HCT116 (cell line): ENCODE measurements around the gene CFAP97D2. TPM values are rescaled to one million over a fixed set of nuclear protein-coding genes. Genes with fewer than 3 reads are reported as not detected.
"Not testable (repeated sequence)": the region's sequence is repeated elsewhere in the genome, so short reads cannot be mapped to it uniquely, and the experiment has no call there.

ENCODE experiments used
- ATAC-seq: fragments of 200-7000 bp; cut with Tn5 transposase; 2 replicates; pipeline ENCODE4 v1.9.1; 2020; ENCODE audit warnings: mild to moderate bottlenecking, moderate library complexity
- BruUV-seq: library from RNA; stranded (reverse); fragments of 400-500 nt; replicated peaks from 2 replicates; lab custom pipeline; 2021; lab: Mats Ljungman, UMichigan
- CTCF ChIA-PET: fragments of 300-600 bp; sonication (Branson Sonifier 250); formaldehyde crosslinking; loops from one replicate; lab custom pipeline; 2021; ENCODE audit warnings: antibody characterized with exemption; lab: Charles Lee
- POLR2A ChIA-PET: fragments of 300-600, 350-600 bp; sonication (Branson Sonifier 250); formaldehyde crosslinking; loops from one replicate; lab custom pipeline; 2021; ENCODE audit warnings: antibody characterized with exemption; lab: Charles Lee
- RAD21 ChIA-PET, 2 experiments: fragments of 300-600 bp; sonication (Branson Sonifier 250); formaldehyde crosslinking; loops; one replicate each; lab custom pipeline; 2023; ENCODE audit warnings: low total read pairs in 2 of 2; ENCODE audit not compliant: uncharacterized antibody in 2 of 2, unreplicated experiment in 2 of 2, low non-redundant PET in 1 of 2; lab: Charles Lee
- DNase-seq: peaks from one replicate; pipeline ENCODE4 v3.0.0-alpha.2; 2010; ENCODE audit warnings: low read depth, low spot score
- H2AFZ ChIP-seq: fragments of 200-600 bp; shearing (Covaris generic), sonication (generic); 2 replicates; pipeline ENCODE4 v1.6.1; 2017; ENCODE audit warnings: low read depth, mixed run types, mixed read lengths, antibody characterized with exemption, low read length; ENCODE audit not compliant: poor library complexity, severe bottlenecking
- H3K27ac ChIP-seq: 2 replicates; pipeline ENCODE4 v1.5.1; 2012; ENCODE audit warnings: low read depth, low read length
- H3K27me3 ChIP-seq: fragments of 200-600 bp; sonication (generic); 2 replicates; pipeline ENCODE4 v1.6.1; 2016; ENCODE audit warnings: mixed run types, low read length, mixed read lengths; ENCODE audit not compliant: insufficient read depth
- H3K36me3 ChIP-seq, 2 experiments: fragments of 200-500 bp in 1 of 2; fragments of 200-600 bp in 1 of 2; sonication (Bioruptor generic) in 1 of 2; sonication (generic) in 1 of 2; 2 replicates each; pipeline versions ENCODE4 v1.5.1 to v1.6.1; 2014 to 2016; ENCODE audit warnings: low read length in 2 of 2, inconsistent platforms in 1 of 2, mixed read lengths in 1 of 2, mixed run types in 1 of 2; ENCODE audit not compliant: insufficient read depth in 2 of 2, control insufficient read depth in 1 of 2
- H3K4me1 ChIP-seq, 2 experiments: fragments of 200-600 bp in 1 of 2; sonication (generic) in 1 of 2; 2 replicates each; pipeline versions ENCODE4 v1.5.1 to v1.6.1; 2012 to 2017; ENCODE audit warnings: low read length in 2 of 2, inconsistent platforms in 1 of 2, mild to moderate bottlenecking in 1 of 2, mixed read lengths in 1 of 2, mixed run types in 1 of 2, moderate library complexity in 1 of 2; ENCODE audit not compliant: insufficient read depth in 2 of 2, control insufficient read depth in 1 of 2
- H3K4me2 ChIP-seq: fragments of 200-600 bp; sonication (generic); 2 replicates; pipeline ENCODE4 v1.6.1; 2017; ENCODE audit warnings: mixed run types, low read length, mixed read lengths
- H3K4me3 ChIP-seq, 2 experiments: fragments of 200-600 bp in 1 of 2; sonication (generic) in 1 of 2; replicated peaks in 1 of 2; 2 replicates each; pipeline ENCODE4 v1.5.1; 2011 to 2016; ENCODE audit warnings: low read length in 2 of 2, control low read depth in 1 of 2, low read depth in 1 of 2, mild to moderate bottlenecking in 1 of 2, mixed read lengths in 1 of 2, mixed run types in 1 of 2
- H3K79me2 ChIP-seq: fragments of 200-600 bp; sonication (generic); 2 replicates; pipeline ENCODE4 v1.6.1; 2017; ENCODE audit warnings: mild to moderate bottlenecking, mixed run types, low read length, moderate library complexity, mixed read lengths; ENCODE audit not compliant: insufficient read depth
- H3K9ac ChIP-seq: fragments of 200-600 bp; sonication (generic); 2 replicates; pipeline ENCODE4 v1.6.1; 2016; ENCODE audit warnings: low read length, mixed read lengths
- H3K9me2 ChIP-seq: fragments of 200-600 bp; sonication (generic), shearing (Covaris generic); 2 replicates; pipeline ENCODE4 v1.6.1; 2017; ENCODE audit warnings: mixed run types, mild to moderate bottlenecking, moderate library complexity; ENCODE audit not compliant: insufficient read depth
- H3K9me3 ChIP-seq, 2 experiments: fragments of 200-500 bp in 1 of 2; fragments of 200-600 bp in 1 of 2; sonication (Bioruptor generic) in 1 of 2; sonication (generic) in 1 of 2; 2 replicates each; pipeline ENCODE4 v1.6.1; 2014 to 2017; ENCODE audit warnings: low read length in 2 of 2, mixed read lengths in 2 of 2, inconsistent platforms in 1 of 2, low read depth in 1 of 2, mild to moderate bottlenecking in 1 of 2, mixed run types in 1 of 2, moderate library complexity in 1 of 2; ENCODE audit not compliant: control insufficient read depth in 1 of 2, insufficient read depth in 1 of 2
- H4K20me1 ChIP-seq: fragments of 200-600 bp; sonication (generic), shearing (Covaris generic); 2 replicates; pipeline ENCODE4 v1.6.1; 2017; ENCODE audit warnings: mixed run types, mild to moderate bottlenecking, moderate library complexity; ENCODE audit not compliant: insufficient read depth
- CBX3 ChIP-seq: IDR thresholded peaks from 2 replicates; pipeline ENCODE4 v1.6.1; 2012; ENCODE audit warnings: low read depth
- CEBPB ChIP-seq: IDR thresholded peaks from 2 replicates; pipeline ENCODE4 v1.6.1; 2012; ENCODE audit warnings: low read depth
- EGR1 ChIP-seq: IDR thresholded peaks from 2 replicates; pipeline ENCODE4 v1.6.1; 2012; ENCODE audit warnings: low read depth
- ELF1 ChIP-seq: IDR thresholded peaks from 2 replicates; pipeline ENCODE4 v1.6.1; 2012; ENCODE audit warnings: low read depth, borderline replicate concordance
- EZH2phosphoT487 ChIP-seq: fragments of 200-600 bp; IDR thresholded peaks from 2 replicates; pipeline ENCODE4 v1.6.1; 2018; ENCODE audit warnings: antibody characterized with exemption, borderline replicate concordance
- JUND ChIP-seq: IDR thresholded peaks from 2 replicates; pipeline ENCODE4 v1.6.1; 2012
- MAX ChIP-seq: IDR thresholded peaks from 2 replicates; pipeline ENCODE4 v1.6.1; 2012
- POLR2AphosphoS5 ChIP-seq: IDR thresholded peaks from 2 replicates; pipeline ENCODE4 v1.6.1; 2011; ENCODE audit warnings: mild to moderate bottlenecking, low read depth, low read length, moderate library complexity
- SP1 ChIP-seq: IDR thresholded peaks from 2 replicates; pipeline ENCODE4 v1.6.1; 2012; ENCODE audit warnings: low read depth
- SRF ChIP-seq: IDR thresholded peaks from 2 replicates; pipeline ENCODE4 v1.6.1; 2012; ENCODE audit warnings: low read depth
- ZNF274 ChIP-seq: fragments of 200-500 bp; sonication (Bioruptor generic); IDR thresholded peaks from 2 replicates; pipeline ENCODE4 v1.6.1; 2014; ENCODE audit warnings: mild to moderate bottlenecking, low read depth, low read length, inconsistent platforms
- intact Hi-C: fragments of 100-400 bp; cut with micrococcal nuclease; formaldehyde crosslinking; loops from 2 replicates; pipeline ENCODE4 v1.10.0; 2022
- total RNA-seq: library from RNA; stranded (reverse); gene quantifications from one replicate; pipeline ENCODE4 v1.2.1, GENCODE V29; 2021; ENCODE audit not compliant: unreplicated experiment
- TF ChIP-seq, protein P1 (sequence below): IDR thresholded peaks from 2 replicates; pipeline ENCODE4 v1.6.1; 2011; ENCODE audit warnings: mild to moderate bottlenecking, low read length, moderate library complexity; ENCODE audit not compliant: insufficient replicate concordance; ENCODE audit errors: extremely low read depth

Gene CFAP97D2
- total RNA-seq, 1 experiment from 2014 or later = not detected

DNA sequence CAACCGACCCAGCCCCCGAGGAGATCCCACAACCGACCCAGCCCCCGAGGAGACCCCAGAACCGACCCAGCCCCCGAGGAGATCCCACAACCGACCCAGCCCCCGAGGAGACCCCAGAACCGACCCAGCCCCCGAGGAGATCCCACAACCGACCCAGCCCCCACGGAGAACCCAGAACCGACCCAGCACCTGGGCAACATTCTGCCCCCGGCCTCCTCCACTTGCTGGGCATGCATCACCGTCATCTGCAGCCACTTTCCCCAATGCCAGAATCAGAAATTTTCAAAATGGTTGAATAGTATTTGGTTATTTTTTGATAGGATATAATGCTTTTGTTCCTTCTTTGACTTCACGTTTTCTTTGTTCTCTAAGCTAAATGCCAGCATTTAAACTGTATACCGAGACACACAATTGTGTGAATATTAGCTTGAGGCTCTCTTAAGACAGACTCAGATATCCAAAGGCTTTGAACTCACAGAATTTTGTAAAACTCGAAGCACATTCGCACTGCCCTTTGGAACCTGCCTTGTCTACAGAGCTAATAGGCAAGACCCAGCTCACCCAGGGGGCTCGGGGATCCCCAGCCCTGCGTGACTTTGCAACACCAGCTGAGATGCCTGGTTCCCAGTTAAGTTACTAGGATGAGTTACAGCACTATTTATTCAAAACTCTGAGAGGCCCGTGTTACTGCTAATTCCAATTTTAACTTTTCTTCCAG lies 31.1 kb upstream of the CFAP97D2 start (continued):
- TF ChIP-seq MAX = no peak
- no peak for TF ChIP-seq POLR2AphosphoS5
- no peak for TF ChIP-seq ZNF274
- no peak for TF ChIP-seq EGR1
- TF ChIP-seq, protein P1, sequence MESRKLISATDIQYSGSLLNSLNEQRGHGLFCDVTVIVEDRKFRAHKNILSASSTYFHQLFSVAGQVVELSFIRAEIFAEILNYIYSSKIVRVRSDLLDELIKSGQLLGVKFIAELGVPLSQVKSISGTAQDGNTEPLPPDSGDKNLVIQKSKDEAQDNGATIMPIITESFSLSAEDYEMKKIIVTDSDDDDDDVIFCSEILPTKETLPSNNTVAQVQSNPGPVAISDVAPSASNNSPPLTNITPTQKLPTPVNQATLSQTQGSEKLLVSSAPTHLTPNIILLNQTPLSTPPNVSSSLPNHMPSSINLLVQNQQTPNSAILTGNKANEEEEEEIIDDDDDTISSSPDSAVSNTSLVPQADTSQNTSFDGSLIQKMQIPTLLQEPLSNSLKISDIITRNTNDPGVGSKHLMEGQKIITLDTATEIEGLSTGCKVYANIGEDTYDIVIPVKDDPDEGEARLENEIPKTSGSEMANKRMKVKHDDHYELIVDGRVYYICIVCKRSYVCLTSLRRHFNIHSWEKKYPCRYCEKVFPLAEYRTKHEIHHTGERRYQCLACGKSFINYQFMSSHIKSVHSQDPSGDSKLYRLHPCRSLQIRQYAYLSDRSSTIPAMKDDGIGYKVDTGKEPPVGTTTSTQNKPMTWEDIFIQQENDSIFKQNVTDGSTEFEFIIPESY = no peak
- no peak for TF ChIP-seq ELF1
- TF ChIP-seq SRF = no peak
- TF ChIP-seq JUND = no peak
- TF ChIP-seq CBX3 = no peak
- no peak for TF ChIP-seq SP1
- no peak for TF ChIP-seq CEBPB

- DNase-seq (no peak), ATAC-seq (no peak)
- Histone ChIP-seq H3K27ac (no peak overlapping the region), H4K20me1 (no peaks in the 10 kb centered on the region), H3K27me3 (no peaks in the 10 kb centered on the region), H3K9me3 (no peaks in the 10 kb centered on the region), H3K4me1 (peaks cover 15 to 30% of the 10 kb centered on the region in 2 experiments), H3K9ac (no peak overlapping the region), H3K4me2 (no peak overlapping the region), H3K4me3 (no peak overlapping the region), H3K36me3 (no peaks in the 10 kb centered on the region), H3K79me2 (no peaks in the 10 kb centered on the region), H2AFZ (no peak overlapping the region), H3K9me2 (no peaks in the 10 kb centered on the region)
- no peak for TF ChIP-seq ELF1
- no peak for TF ChIP-seq EZH2phosphoT487
- no TSS peak for BruUV-seq
- intact Hi-C loops = loop anchor here (10.0 kb wide), 1 partner anchor 194 kb away; no protein-coding TSS in a partner anchor
- RAD21 ChIA-PET = no interaction called here
- POLR2A ChIA-PET = no interaction called here
- CTCF ChIA-PET = no interaction called here
Observed at GRCh38 chr13:114148521-114148855, 30.6 kb upstream of the CFAP97D2 start.

GRCh38 chr13:114148886-114149285 lies 30.2 kb upstream of the CFAP97D2 start:
- H3K27me3 ChIP-seq, ATAC-seq, H3K9me2 ChIP-seq, H2AFZ ChIP-seq, H3K4me3 ChIP-seq, H3K9me3 ChIP-seq, H3K27ac ChIP-seq, H3K9ac ChIP-seq, H3K4me2 ChIP-seq, H3K79me2 ChIP-seq, POLR2A ChIA-PET, BruUV-seq, H4K20me1 ChIP-seq, CTCF ChIA-PET, H3K36me3 ChIP-seq, RAD21 ChIA-PET, DNase-seq: not testable (repeated sequence)
- intact Hi-C loops = loop anchor here (10.0 kb wide), 1 partner anchor 194 kb away; no protein-coding TSS in a partner anchor
- peaks cover 14 to 26% of the 10 kb centered on the region in 2 experiments for H3K4me1 ChIP-seq
